GM13976 (cell line): ENCODE results near the gene DBR1.

Experiments
- DNase-seq: peaks from one replicate; pipeline ENCODE4 v3.0.0; 2012; ENCODE audit warnings: low spot score
- CTCF ChIP-seq: IDR thresholded peaks from 2 replicates; pipeline ENCODE4 v1.5.1; 2012; ENCODE audit warnings: borderline replicate concordance, mild to moderate bottlenecking; ENCODE audit not compliant: insufficient read depth; ENCODE audit errors: extremely low read depth, missing control alignments, control extremely low read depth
- in situ Hi-C: fragments of 300-500 bp; cut with MboI; formaldehyde crosslinking; loops from one replicate; pipeline ENCODE4 v1.12.0; 2022; ENCODE audit warnings: low sequenced_read_pairs, mixed read lengths, inconsistent platforms; ENCODE audit not compliant: unreplicated experiment

The DBR1 gene

GRCh38 chr3:138213398-138214085 lies 38.8 kb upstream of the DBR1 start:
- in situ Hi-C loops = no loop called here
- no peak for TF ChIP-seq CTCF
- no peak for DNase-seq

GRCh38 chr3:138210528-138210927 lies 35.8 kb upstream of the DBR1 start:
- in situ Hi-C loops = no loop called here
- TF ChIP-seq CTCF = no peak
- DNase-seq = no peak

- in situ Hi-C loops = no loop called here
Measured at GRCh38 chr3:138206196-138206595, 31.5 kb upstream of the DBR1 start.

GRCh38 chr3:138205527-138205926 lies 30.8 kb upstream of the DBR1 start:
- in situ Hi-C loops = no loop called here
- no peak for DNase-seq
- TF ChIP-seq CTCF = no peak

More at GRCh38 chr3:138206196-138206595, 31.5 kb upstream of the DBR1 start:
- no peak for TF ChIP-seq CTCF
- DNase-seq = no peak

- in situ Hi-C loops = no loop called here
- no peak for TF ChIP-seq CTCF
- no peak for DNase-seq
Measured at GRCh38 chr3:138203938-138204337, 29.2 kb upstream of the DBR1 start.

- no peak for DNase-seq
- no peak for TF ChIP-seq CTCF
- in situ Hi-C loops = no loop called here
Measured at GRCh38 chr3:138202945-138203701, 28.4 kb upstream of the DBR1 start.
